ENCODE results near the gene HOXD9. TPM values are rescaled to one million over a fixed set of nuclear protein-coding genes. Genes with fewer than 3 reads are reported as not detected.

Gene HOXD9
- total and polyA plus RNA-seq, 8 donors = 0.29 to 1.7 (median 0.95) TPM

DNA sequence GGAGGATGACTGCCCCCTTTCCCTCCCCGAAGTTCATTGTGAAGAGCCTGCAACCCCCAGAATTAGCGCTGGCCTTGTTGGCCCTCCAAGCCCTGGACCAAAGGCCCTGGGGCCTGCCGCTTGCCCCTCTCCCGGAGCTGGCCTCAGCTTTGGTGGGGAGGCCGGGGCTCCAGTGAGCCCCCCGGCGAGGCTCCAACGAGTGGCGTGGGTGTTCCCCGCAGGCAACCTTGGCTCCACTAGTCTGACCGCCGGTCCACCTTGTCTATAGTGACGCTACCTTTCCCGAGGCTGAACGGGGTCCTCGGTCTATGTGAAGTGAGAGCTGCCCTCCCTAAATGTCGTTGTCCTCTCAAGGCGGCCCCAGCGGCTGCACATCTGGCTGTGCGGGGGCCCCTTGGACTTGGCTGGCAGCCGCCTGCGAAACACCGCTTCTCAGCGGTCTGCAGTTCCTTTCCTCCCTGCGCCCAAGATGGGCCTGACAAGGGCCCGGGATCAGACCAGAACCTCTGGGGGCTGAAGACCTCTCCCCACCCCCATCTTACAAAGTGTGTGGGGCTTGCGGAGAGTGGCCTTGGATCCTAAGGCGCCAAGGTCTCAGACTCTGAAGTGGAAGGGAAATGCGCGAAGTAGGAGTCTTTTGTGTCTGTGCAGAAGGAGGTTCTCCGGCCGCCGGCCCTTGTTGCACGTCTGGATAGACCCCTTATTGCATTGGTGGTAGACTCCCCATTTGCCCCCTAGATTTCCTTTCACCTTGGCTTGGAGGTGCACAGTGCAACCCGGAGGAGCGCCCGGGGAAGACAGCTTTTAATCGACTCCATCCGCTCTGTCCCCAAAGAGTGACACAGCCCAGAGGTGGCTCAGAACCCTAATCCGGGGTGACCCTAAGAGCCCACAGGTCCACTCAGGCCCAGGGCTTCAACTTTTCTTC lies 9.9 kb upstream of the HOXD9 start:
- Histone ChIP-seq H3K4me3 (no peak overlapping the region), H3K9me3 (no peaks in the 10 kb centered on the region), H3K27me3 (peaks cover 100% of the 10 kb centered on the region in 2 donors), H3K4me1 (no peaks in the 10 kb centered on the region), H3K36me3 (no peaks in the 10 kb centered on the region), H3K27ac (no peak overlapping the region)
- ATAC-seq = no peak
- TF ChIP-seq, protein P1, sequence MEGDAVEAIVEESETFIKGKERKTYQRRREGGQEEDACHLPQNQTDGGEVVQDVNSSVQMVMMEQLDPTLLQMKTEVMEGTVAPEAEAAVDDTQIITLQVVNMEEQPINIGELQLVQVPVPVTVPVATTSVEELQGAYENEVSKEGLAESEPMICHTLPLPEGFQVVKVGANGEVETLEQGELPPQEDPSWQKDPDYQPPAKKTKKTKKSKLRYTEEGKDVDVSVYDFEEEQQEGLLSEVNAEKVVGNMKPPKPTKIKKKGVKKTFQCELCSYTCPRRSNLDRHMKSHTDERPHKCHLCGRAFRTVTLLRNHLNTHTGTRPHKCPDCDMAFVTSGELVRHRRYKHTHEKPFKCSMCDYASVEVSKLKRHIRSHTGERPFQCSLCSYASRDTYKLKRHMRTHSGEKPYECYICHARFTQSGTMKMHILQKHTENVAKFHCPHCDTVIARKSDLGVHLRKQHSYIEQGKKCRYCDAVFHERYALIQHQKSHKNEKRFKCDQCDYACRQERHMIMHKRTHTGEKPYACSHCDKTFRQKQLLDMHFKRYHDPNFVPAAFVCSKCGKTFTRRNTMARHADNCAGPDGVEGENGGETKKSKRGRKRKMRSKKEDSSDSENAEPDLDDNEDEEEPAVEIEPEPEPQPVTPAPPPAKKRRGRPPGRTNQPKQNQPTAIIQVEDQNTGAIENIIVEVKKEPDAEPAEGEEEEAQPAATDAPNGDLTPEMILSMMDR (IDR thresholded peaks at IDR 0.05) = no peak
- intact Hi-C loops (cut with DNase I) = no loop called here
- peak in 1 of 4 donors; percentile 71 for DNase-seq

DNA sequence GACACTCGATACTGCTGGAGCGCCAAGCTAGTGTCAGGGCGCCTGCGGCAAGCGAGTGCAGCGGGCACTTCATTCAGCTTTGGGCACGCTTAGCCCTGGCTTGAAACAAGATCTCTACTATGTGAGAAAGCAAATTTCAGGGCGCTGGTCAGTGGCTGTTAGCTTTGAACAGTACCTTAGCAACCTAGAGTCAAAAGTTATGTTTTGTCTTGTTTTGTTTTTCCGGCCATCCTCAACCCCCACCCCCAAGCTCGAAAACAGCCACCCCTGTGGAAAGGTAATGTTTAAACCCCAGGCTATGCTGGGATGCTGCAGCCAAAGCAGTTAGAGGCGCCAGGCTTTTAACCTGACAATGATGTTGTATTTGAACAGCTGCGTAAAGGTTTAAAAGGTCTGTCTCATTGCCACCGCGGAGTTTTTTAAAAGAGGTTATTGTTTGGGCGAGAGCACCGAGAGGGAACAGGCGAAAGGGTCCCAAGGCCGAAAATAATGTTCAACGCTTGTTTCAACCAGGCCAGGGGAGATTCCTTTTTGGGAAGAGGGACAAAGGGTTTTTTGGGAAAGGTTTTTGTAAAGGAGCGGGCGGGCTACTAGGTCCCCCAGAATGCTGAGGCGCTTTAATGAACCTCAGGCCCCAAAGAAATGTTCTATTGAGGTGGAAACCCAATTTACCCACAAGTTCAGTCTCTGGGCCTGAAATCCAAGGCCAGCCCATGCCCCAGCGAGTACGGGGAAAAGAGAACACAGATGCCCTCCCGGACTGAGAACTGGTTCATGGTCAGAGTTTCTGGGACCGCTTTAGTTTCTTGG lies 8.2 kb upstream of the HOXD9 start:
- peaks cover 99 to 100% of the 10 kb centered on the region in 2 donors for H3K27me3 ChIP-seq
- DNase-seq (no peak), ATAC-seq (no peak)
- TF ChIP-seq, protein P1 (IDR thresholded peaks at IDR 0.05) = no peak
- no peaks in the 10 kb centered on the region for H3K9me3 ChIP-seq
- H3K36me3 ChIP-seq = no peaks in the 10 kb centered on the region
- no peak overlapping the region for H3K4me3 ChIP-seq
- no peak overlapping the region for H3K27ac ChIP-seq
- intact Hi-C loops (cut with DNase I) = no loop called here
- H3K4me1 ChIP-seq = no peaks in the 10 kb centered on the region

DNA sequence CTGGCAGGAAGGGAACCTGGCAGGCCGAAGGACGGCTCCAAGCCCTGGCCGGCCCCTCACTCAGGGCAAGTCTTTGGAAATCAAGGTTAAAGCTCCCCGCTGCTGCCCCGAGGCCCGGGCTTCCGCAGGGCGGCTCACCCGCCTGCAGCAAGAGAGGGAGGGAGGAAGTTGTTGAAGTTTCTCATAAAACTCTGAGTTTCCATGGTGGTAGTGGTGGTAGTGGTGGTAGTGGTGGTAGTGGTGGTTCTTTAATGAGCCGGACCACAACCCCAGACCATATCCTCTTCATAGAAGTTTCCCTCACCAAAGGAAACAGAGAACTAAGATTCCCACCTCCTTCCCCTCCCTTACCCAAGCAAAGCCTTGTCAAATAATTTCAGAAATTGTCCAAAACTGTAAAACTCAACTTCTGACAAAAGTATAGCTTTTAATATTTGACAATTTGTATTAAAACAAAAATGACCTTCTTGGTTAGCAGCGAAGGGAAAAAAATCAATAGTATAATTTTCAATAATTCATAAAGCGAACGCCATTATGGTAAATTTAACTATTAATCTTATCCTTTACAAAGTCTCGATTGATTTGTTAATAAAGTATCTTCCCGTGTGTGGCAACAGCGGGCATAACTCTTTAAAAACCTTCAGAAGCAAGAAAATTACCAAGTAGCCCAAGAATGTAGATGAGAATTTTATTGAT lies 7.4 kb upstream of the HOXD9 start:
- Histone ChIP-seq H3K27ac (no peak overlapping the region), H3K4me1 (no peaks in the 10 kb centered on the region), H3K4me3 (no peak overlapping the region), H3K36me3 (no peaks in the 10 kb centered on the region), H3K9me3 (no peaks in the 10 kb centered on the region), H3K27me3 (peaks cover 99 to 100% of the 10 kb centered on the region in 2 donors)
- TF ChIP-seq, protein P1 (IDR thresholded peaks at IDR 0.05) = no peak
- peak in 1 of 4 donors; percentile 67 for DNase-seq
- no peak for ATAC-seq
- intact Hi-C loops (cut with DNase I) = no loop called here

DNA sequence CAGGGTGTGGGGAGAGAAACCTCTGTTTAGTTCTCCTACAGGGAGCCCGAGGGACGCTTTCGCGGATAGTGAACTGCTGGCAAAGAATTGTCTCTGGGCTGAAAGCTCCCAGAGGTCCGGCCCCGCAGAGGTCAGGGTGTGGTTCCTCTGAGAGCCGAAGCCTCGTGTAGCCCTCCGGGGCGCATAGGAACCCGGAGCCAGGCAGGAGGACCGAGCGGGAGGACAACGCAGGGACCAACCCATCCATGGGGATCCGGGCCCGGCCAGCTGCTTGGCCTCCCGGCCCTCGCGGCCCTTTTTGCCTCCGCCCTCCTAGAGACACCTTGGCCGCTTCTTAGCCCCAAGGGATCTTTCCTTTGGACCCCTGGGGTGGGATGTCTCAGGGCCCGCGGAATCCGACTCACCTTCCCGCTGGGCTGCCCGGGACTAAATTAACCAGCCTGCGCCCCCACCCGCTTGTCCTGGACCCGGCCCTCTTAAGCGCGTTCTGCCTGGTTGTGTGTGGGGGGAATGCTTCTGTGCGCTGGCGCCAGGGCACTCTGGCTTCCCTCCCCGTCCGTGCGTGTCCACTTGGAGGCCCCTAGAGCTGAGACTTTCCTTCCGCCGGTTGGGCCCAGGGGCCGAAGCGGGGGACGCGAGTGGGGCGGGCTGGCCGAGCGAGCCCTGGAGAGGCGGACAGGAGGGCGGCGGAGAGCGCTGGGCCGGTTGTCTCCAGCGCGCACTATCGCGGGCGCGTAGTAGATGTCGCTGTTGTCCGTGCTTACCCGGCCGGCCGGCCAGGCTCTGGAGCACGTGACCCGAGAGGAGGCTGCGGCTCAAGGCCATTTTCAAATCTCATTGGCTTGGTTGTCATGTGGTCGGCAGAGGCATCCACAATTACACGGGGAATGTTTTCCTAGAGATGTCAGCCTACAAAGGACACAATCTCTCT lies 6.4 kb upstream of the HOXD9 start, which contains the start of gene HOXD10:
HOXD10 (plus strand) TSS at position 896 of the 931 bp plus-strand sequence. CDS start 56 bp downstream, outside the sequence.
- peak in 2 of 4 donors; percentile 39 to 78 for DNase-seq
- Histone ChIP-seq H3K4me1 (no peaks in the 10 kb centered on the region), H3K4me3 (no peak within 1 kb of the TSS), H3K27ac (no peak within 1 kb of the TSS), H3K27me3 (peaks cover 99 to 100% of the 10 kb centered on the region in 2 donors), H3K36me3 (no peaks in the 10 kb centered on the region), H3K9me3 (no peaks in the 10 kb centered on the region)
- TF ChIP-seq, protein P1 (IDR thresholded peaks at IDR 0.05) = no peak
- peak; percentile 53 for ATAC-seq
- intact Hi-C loops (cut with DNase I) = no loop called here
